Activated T-helper 2 cell treated with anti-CD3 and anti-CD28 coated beads, Interferon-gamma antibody, Interleukin-2, Interleukin-4, amounts not matched to agents 10 μg/mL and 5 μg/mL and 100 μg/mL, durations not matched to agents 14 hours and 24 hours and 36 hours (primary cell): ENCODE data around the gene MTAP. TPM values are rescaled to one million over a fixed set of nuclear protein-coding genes. Genes with fewer than 3 reads are reported as not detected.

Experiments used
- DNase-seq: peaks from one replicate; pipeline ENCODE4 v3.0.0; 2021; ENCODE audit warnings: low spot score
- H3K27ac Mint-ChIP-seq: one replicate; pipeline ENCODE4 v1.8.0; 2021; ENCODE audit warnings: mixed read lengths
- H3K27me3 Mint-ChIP-seq: one replicate; pipeline ENCODE4 v1.8.0; 2021; ENCODE audit warnings: low read depth, mixed read lengths
- H3K36me3 Mint-ChIP-seq: one replicate; pipeline ENCODE4 v1.8.0; 2021; ENCODE audit warnings: low read depth, mixed read lengths
- H3K4me1 Mint-ChIP-seq: one replicate; pipeline ENCODE4 v1.8.0; 2021; ENCODE audit warnings: low read depth, mixed read lengths
- H3K4me3 Mint-ChIP-seq: one replicate; pipeline ENCODE4 v1.8.0; 2021; ENCODE audit warnings: low read depth, mild to moderate bottlenecking, moderate library complexity, mixed read lengths
- H3K9me3 Mint-ChIP-seq: one replicate; pipeline ENCODE4 v1.8.0; 2021; ENCODE audit warnings: mixed read lengths
- intact Hi-C: fragments of 100-400 bp; cut with micrococcal nuclease; formaldehyde crosslinking; loops from one replicate; pipeline ENCODE4 v1.15.1; 2023
- total RNA-seq: library from RNA; stranded (reverse); gene quantifications from 2 replicates; pipeline ENCODE4 v1.2.3, GENCODE V29; 2022

MTAP gene
- total RNA-seq, 1 donor from 2014 or later = 79.9 TPM

DNA sequence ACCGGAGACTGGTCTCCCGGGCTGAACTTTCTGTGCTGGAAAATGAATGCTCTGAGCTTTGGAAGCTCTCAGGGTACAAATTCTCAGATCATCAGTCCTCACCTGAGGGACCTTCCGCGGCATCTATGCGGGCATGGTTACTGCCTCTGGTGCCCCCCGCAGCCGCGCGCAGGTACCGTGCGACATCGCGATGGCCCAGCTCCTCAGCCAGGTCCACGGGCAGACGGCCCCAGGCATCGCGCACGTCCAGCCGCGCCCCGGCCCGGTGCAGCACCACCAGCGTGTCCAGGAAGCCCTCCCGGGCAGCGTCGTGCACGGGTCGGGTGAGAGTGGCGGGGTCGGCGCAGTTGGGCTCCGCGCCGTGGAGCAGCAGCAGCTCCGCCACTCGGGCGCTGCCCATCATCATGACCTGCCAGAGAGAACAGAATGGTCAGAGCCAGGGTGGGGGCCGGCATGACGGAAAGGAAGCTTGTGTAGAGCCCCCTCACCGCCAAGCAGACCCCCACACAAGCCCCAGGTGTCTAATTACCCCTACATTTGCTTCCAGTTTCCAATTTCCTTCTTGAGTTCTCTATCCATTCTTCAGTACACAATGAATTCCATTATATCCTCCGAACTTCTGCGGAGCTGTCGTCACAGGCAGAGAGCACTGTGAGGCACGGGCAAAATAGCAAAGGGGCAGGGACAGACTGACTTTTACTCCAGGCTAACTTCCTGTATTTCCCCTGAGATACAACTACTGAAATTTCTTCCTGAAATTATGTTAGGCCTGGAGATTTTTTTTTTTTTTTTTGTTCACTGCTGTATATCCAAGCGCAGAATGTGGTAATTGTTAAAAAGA is 168.6 kb downstream of the MTAP start:
- no peak for DNase-seq
- peaks cover 12% of the 10 kb centered on the region for H3K9me3 Mint-ChIP-seq
- H3K4me3 Mint-ChIP-seq = no peak overlapping the region
- H3K36me3 Mint-ChIP-seq = peaks cover 28% of the 10 kb centered on the region
- intact Hi-C loops = no loop called here
- no peak overlapping the region for H3K27ac Mint-ChIP-seq
- peaks cover 90% of the 10 kb centered on the region for H3K27me3 Mint-ChIP-seq
- H3K4me1 Mint-ChIP-seq = peaks cover 29% of the 10 kb centered on the region

DNA sequence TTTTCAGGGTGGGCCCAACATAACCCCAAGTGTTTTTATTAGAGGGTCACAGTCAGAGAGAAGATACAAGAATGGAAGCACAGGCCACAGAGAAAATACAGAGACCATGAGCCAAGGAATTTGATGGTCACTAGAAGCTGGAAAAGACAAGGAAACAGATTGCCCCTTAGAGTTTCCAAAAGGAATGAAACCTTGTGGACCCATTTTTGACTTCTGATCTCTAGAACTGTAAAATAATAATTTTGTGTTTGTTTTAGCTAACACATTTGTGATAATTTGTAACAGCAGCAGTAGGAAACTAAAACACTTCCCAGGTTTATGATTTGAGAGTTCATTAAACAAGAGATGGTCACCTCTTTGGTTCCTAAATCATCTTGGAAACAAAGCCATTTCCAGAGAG is 169.9 kb downstream of the MTAP start:
- Mint-ChIP-seq H3K36me3 (peaks cover 25% of the 10 kb centered on the region), H3K4me3 (no peak overlapping the region), H3K27ac (no peak overlapping the region), H3K27me3 (peaks cover 91% of the 10 kb centered on the region), H3K9me3 (peaks cover 12% of the 10 kb centered on the region), H3K4me1 (peaks cover 25% of the 10 kb centered on the region)
- intact Hi-C loops = no loop called here
- DNase-seq = no peak

DNA sequence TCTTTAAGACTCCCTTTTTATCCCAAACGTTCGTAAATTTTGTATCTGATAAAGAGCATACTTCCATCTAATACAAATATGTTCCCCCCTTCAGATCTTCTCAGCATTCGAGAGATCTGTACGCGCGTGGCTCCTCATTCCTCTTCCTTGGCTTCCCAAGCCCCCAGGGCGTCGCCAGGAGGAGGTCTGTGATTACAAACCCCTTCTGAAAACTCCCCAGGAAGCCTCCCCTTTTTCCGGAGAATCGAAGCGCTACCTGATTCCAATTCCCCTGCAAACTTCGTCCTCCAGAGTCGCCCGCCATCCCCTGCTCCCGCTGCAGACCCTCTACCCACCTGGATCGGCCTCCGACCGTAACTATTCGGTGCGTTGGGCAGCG is 171.9 kb downstream of the MTAP start:
- H3K36me3 Mint-ChIP-seq = peaks cover 14% of the 10 kb centered on the region
- DNase-seq = no peak
- H3K4me3 Mint-ChIP-seq = peak overlapping the region; percentile 83
- H3K27ac Mint-ChIP-seq = no peak overlapping the region
- H3K27me3 Mint-ChIP-seq = peaks cover 87% of the 10 kb centered on the region
- peaks cover 19% of the 10 kb centered on the region for H3K4me1 Mint-ChIP-seq
- intact Hi-C loops = loop anchor here (2.0 kb wide), 4 partner anchors 14 to 144 kb away; no protein-coding TSS in a partner anchor
- peaks cover 4% of the 10 kb centered on the region for H3K9me3 Mint-ChIP-seq

DNA sequence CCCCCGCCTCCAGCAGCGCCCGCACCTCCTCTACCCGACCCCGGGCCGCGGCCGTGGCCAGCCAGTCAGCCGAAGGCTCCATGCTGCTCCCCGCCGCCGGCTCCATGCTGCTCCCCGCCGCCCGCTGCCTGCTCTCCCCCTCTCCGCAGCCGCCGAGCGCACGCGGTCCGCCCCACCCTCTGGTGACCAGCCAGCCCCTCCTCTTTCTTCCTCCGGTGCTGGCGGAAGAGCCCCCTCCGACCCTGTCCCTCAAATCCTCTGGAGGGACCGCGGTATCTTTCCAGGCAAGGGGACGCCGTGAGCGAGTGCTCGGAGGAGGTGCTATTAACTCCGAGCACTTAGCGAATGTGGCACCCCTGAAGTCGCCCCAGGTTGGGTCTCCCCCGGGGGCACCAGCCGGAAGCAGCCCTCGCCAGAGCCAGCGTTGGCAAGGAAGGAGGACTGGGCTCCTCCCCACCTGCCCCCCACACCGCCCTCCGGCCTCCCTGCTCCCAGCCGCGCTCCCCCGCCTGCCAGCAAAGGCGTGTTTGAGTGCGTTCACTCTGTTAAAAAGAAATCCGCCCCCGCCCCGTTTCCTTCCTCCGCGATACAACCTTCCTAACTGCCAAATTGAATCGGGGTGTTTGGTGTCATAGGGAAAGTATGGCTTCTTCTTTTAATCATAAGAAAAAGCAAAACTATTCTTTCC is 172.4 kb downstream of the MTAP start:
- intact Hi-C loops = loop anchor here (1.0 to 5.0 kb wide), 7 partner anchors 10 to 1847 kb away; partner anchors contain the start of genes CDKN2A and CDKN2B-AS1

DNA sequence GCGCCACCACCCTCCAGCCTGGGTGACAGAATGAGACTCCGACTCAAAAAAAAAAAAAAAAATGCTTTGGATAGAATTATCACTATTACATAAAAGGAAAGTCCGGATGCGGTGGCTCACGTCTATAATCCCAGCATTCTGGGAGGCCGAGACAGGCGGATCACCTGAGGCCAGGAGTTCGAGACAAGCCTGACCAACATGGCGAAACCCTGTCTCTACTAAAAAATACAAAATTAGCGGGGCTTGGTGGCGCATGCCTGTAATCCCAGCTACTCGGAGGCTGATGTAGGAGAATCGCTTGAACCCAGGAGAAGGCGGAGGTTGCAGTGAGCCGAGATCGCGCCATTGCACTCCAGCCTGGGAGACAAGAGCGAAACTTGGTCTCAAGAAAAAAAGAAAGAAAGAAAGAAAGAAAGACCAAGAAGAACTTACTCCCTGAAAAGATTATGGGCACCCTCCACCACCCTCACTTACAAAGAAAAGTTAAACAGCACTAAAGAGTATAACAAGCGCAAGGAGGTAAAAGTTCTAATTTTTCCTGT is 174.0 kb downstream of the MTAP start:
- Mint-ChIP-seq H3K36me3 (no peaks in the 10 kb centered on the region), H3K27me3 (peaks cover 80% of the 10 kb centered on the region), H3K4me3 (no peak overlapping the region), H3K27ac (no peak overlapping the region), H3K9me3 (no peaks in the 10 kb centered on the region), H3K4me1 (peaks cover 19% of the 10 kb centered on the region)
- intact Hi-C loops = loop anchor here (5.0 kb wide), 1 partner anchor 1846 kb away; no protein-coding TSS in a partner anchor
- DNase-seq = no peak

More for the DNA sequence above, 172.4 kb downstream of the MTAP start:
- DNase-seq = no peak
- Mint-ChIP-seq H3K9me3 (peaks cover 3% of the 10 kb centered on the region), H3K27ac (peak overlapping the region; percentile 50), H3K36me3 (peaks cover 11% of the 10 kb centered on the region), H3K4me1 (peaks cover 22% of the 10 kb centered on the region), H3K4me3 (peak overlapping the region; percentile 83), H3K27me3 (peaks cover 87% of the 10 kb centered on the region)

DNA sequence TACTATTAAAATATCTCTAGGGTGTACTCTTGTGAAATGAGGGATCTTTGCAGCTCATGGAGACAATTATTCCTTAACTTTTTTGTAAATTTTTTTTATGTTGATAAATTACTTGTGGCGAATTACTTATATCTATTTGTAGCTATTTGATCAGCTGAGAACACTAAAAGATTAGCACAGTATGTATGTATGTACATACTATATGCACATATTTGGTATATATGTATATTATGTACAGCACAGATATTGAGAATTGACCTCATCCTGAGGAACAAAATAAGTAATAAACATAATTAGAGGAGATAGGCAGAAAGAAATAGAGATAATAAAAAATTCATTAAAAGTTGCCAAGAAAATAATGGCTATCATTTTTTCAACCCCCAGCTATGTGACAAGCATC is 180.0 kb downstream of the MTAP start:
- H3K27ac Mint-ChIP-seq = no peak overlapping the region
- no peaks in the 10 kb centered on the region for H3K9me3 Mint-ChIP-seq
- H3K4me3 Mint-ChIP-seq = no peak overlapping the region
- no peaks in the 10 kb centered on the region for H3K36me3 Mint-ChIP-seq
- no peak for DNase-seq
- H3K4me1 Mint-ChIP-seq = peaks cover 13% of the 10 kb centered on the region
- intact Hi-C loops = no loop called here
- peaks cover 70% of the 10 kb centered on the region for H3K27me3 Mint-ChIP-seq

DNA sequence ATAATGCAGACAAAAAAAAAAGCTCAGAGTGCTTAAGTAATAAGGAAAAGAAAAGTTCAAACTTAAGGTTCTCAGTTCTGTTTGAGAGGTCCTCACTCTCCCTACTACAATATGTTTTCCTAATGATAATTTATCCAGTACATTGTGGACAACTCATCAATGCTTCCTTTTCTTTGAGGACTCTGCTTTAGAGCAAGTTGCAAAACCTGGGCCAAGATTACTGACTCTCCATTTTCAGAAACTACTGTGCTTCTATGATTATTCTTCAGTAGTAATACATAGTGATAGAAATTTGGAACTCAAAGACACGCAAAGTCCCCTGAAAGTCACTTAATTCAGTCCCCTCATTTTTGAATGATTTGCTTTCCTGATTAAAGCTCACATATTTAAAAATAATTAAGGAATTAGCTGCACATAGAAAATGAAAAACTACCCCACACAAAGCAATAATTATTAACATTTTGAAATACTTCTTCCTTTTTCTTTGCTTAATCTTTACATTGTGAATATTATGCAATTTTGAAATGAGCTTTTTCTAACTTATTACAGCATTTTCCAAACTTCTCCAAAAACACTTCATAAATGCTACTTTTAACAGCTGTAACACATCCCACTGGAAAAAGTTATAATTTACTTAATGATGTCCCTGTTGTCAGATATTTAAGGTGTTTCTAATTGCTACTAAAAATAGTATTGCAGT is 180.6 kb downstream of the MTAP start:
- intact Hi-C loops = no loop called here
- no peak for DNase-seq
- H3K9me3 Mint-ChIP-seq = no peaks in the 10 kb centered on the region
- H3K27ac Mint-ChIP-seq = no peak overlapping the region
- peaks cover 17% of the 10 kb centered on the region for H3K4me1 Mint-ChIP-seq
- no peaks in the 10 kb centered on the region for H3K36me3 Mint-ChIP-seq
- peaks cover 70% of the 10 kb centered on the region for H3K27me3 Mint-ChIP-seq
- no peak overlapping the region for H3K4me3 Mint-ChIP-seq

DNA sequence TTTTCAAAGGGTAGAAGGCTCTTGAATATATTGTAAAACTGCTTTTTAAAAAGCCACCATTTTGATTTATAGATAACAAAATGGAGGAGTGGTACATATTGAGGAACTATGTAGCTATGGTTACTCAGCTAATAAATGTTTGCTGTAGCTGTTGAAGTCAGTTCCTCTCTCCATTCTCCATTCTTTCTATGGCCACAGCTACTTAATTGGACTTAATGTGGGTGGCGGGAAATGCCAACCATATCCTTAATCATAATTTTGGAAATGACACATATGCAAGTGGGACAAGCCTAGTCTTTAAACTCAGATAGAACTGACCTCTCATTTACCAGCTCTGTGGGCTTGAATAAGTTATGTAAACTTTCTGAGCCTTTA is 181.1 kb downstream of the MTAP start:
- no peak for DNase-seq
- intact Hi-C loops = no loop called here
- no peaks in the 10 kb centered on the region for H3K9me3 Mint-ChIP-seq
- no peak overlapping the region for H3K27ac Mint-ChIP-seq
- H3K4me1 Mint-ChIP-seq = peaks cover 20% of the 10 kb centered on the region
- H3K27me3 Mint-ChIP-seq = peaks cover 72% of the 10 kb centered on the region
- H3K4me3 Mint-ChIP-seq = no peak overlapping the region
- H3K36me3 Mint-ChIP-seq = peaks cover 4% of the 10 kb centered on the region

DNA sequence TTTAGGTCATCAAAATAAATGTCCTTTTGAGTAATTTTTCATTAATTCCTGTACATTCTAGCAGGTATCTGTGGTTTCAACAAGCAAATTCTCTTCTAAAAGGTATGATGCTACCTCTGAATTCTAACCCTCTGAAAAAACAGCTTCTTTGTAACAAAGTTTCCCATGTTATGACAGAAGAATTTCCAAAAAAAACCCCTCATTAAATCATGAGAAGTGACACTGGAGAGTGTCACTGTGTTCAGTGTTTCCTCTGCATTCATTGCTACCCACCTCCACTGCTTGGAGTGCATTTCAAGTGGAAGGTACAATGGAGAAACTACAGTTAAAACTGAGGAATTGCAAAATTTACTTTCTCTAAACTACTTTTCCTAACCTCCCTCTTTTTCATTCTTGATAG is 181.7 kb downstream of the MTAP start:
- Mint-ChIP-seq H3K27me3 (peaks cover 71% of the 10 kb centered on the region), H3K4me3 (no peak overlapping the region), H3K4me1 (peaks cover 20% of the 10 kb centered on the region), H3K27ac (no peak overlapping the region), H3K36me3 (peaks cover 9% of the 10 kb centered on the region), H3K9me3 (no peaks in the 10 kb centered on the region)
- intact Hi-C loops = no loop called here
- DNase-seq = no peak

DNA sequence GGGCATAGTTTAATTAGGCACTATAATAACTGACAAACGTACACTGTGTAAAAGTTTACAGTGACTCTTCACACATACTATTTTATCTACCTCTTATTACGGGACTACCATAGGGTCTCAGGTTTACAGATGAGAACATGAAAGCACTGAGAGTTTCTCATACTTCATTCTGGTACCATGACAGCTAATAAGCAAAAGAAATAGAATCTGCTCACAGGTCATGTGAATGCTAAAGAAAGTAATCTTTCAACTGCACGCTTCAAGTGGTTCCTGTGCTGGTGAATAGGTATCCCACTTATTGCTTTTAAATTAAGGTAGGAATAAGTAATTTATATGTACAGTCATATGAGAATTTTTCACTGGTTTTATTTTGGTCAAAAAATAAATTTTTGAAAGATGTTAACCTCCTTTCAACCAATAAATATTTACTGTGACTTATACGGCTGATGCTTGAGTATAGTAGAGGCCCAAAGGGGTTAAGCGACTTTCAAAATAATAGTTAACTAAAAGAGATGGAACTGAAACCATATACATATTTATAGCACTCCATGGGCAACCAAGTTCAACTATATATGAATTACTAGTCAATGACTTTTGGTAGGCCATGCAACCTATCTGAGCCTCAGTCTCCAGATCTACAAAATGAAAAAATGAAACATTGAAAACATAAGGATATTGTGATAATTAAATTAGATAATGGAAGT is 183.7 kb downstream of the MTAP start:
- DNase-seq = no peak
- Mint-ChIP-seq H3K4me1 (peaks cover 22% of the 10 kb centered on the region), H3K36me3 (peaks cover 23% of the 10 kb centered on the region), H3K9me3 (no peaks in the 10 kb centered on the region), H3K27me3 (peaks cover 75% of the 10 kb centered on the region), H3K27ac (no peak overlapping the region), H3K4me3 (no peak overlapping the region)
- intact Hi-C loops = no loop called here
